Effector memory CD4-positive, alpha-beta T cell (primary cell): ENCODE data around the gene RAB25.
"Not testable (repeated sequence)": the region's sequence is repeated elsewhere in the genome, so short reads cannot be mapped to it uniquely, and the experiment has no call there.

Experiments used
- DNase-seq, 3 donors: peaks; one replicate each; pipeline ENCODE4 v3.0.0-alpha.2; 2020
- H3K27ac ChIP-seq: 2 replicates; pipeline ENCODE4 v1.7.0; 2013; ENCODE audit warnings: mild to moderate bottlenecking, low read length, moderate library complexity; ENCODE audit not compliant: insufficient read depth, poor library complexity, severe bottlenecking
- H3K27me3 ChIP-seq: replicated peaks from 2 replicates; pipeline ENCODE4 v1.7.0; 2013; ENCODE audit warnings: mild to moderate bottlenecking, low read length; ENCODE audit not compliant: insufficient read depth, control insufficient read depth, poor library complexity, severe bottlenecking
- H3K36me3 ChIP-seq: 2 replicates; pipeline ENCODE4 v1.7.0; 2013; ENCODE audit warnings: mild to moderate bottlenecking, low read length, moderate library complexity; ENCODE audit not compliant: control insufficient read depth, insufficient read depth
- H3K4me1 ChIP-seq: 2 replicates; pipeline ENCODE4 v1.7.0; 2013; ENCODE audit warnings: low read length, mild to moderate bottlenecking; ENCODE audit not compliant: control insufficient read depth, insufficient read depth, poor library complexity, severe bottlenecking
- H3K4me3 ChIP-seq: 2 replicates; pipeline ENCODE4 v1.7.0; 2013; ENCODE audit warnings: low read length, low read depth, mild to moderate bottlenecking; ENCODE audit not compliant: insufficient read depth, poor library complexity, severe bottlenecking
- H3K9me3 ChIP-seq: 2 replicates; pipeline ENCODE4 v1.7.0; 2013; ENCODE audit warnings: mild to moderate bottlenecking, low read length, moderate library complexity; ENCODE audit not compliant: control insufficient read depth

RAB25 gene

GRCh38 chr1:156067262-156067661, 6.3 kb downstream of the RAB25 start:
- no peaks in the 10 kb centered on the region for H3K9me3 ChIP-seq
- H3K27ac ChIP-seq, result no peak overlapping the region

GRCh38 chr1:156069490-156070455, 8.8 kb downstream of the RAB25 start:
- no peak for DNase-seq
- Histone ChIP-seq H3K27me3 (no peaks in the 10 kb centered on the region), H3K4me3 (no peak overlapping the region), H3K4me1 (no peaks in the 10 kb centered on the region), H3K9me3 (no peaks in the 10 kb centered on the region), H3K27ac (no peak overlapping the region), H3K36me3 (no peaks in the 10 kb centered on the region)

More at GRCh38 chr1:156067262-156067661, 6.3 kb downstream of the RAB25 start:
- DNase-seq, result no peak
- Histone ChIP-seq H3K4me1 (no peaks in the 10 kb centered on the region), H3K36me3 (no peaks in the 10 kb centered on the region), H3K27me3 (no peaks in the 10 kb centered on the region), H3K4me3 (no peak overlapping the region)

- DNase-seq, result no peak
- no peaks in the 10 kb centered on the region for H3K9me3 ChIP-seq
- H3K27ac ChIP-seq, result no peak overlapping the region
- H3K4me1 ChIP-seq, result no peaks in the 10 kb centered on the region
- H3K36me3 ChIP-seq, result no peaks in the 10 kb centered on the region
- H3K4me3 ChIP-seq, result no peak overlapping the region
- H3K27me3 ChIP-seq, result no peaks in the 10 kb centered on the region
Measured at GRCh38 chr1:156070548-156070947, 9.6 kb downstream of the RAB25 start.

- not testable (repeated sequence) for H3K4me3 ChIP-seq, DNase-seq, H3K36me3 ChIP-seq, H3K4me1 ChIP-seq, H3K27me3 ChIP-seq, H3K27ac ChIP-seq, H3K9me3 ChIP-seq
Measured at GRCh38 chr1:156071332-156071816, 10.4 kb downstream of the RAB25 start.

GRCh38 chr1:156072251-156072650, 11.3 kb downstream of the RAB25 start:
- Histone ChIP-seq H3K27me3 (no peaks in the 10 kb centered on the region), H3K36me3 (no peaks in the 10 kb centered on the region), H3K9me3 (no peaks in the 10 kb centered on the region), H3K27ac (no peak overlapping the region), H3K4me3 (no peak overlapping the region), H3K4me1 (no peaks in the 10 kb centered on the region)
- no peak for DNase-seq

GRCh38 chr1:156073110-156073687, 12.2 kb downstream of the RAB25 start:
- Histone ChIP-seq H3K27me3 (no peaks in the 10 kb centered on the region), H3K36me3 (no peaks in the 10 kb centered on the region), H3K4me3 (no peak overlapping the region), H3K9me3 (no peaks in the 10 kb centered on the region), H3K4me1 (no peaks in the 10 kb centered on the region), H3K27ac (no peak overlapping the region)
- DNase-seq, result no peak

GRCh38 chr1:156073740-156074139, 12.8 kb downstream of the RAB25 start:
- no peaks in the 10 kb centered on the region for H3K4me1 ChIP-seq
- H3K36me3 ChIP-seq, result no peaks in the 10 kb centered on the region
- DNase-seq, result no peak

GRCh38 chr1:156074661-156075060, 13.7 kb downstream of the RAB25 start:
- H3K9me3 ChIP-seq, result no peaks in the 10 kb centered on the region
- H3K4me3 ChIP-seq, result no peak overlapping the region
- no peaks in the 10 kb centered on the region for H3K36me3 ChIP-seq
- H3K4me1 ChIP-seq, result no peaks in the 10 kb centered on the region
- H3K27ac ChIP-seq, result no peak overlapping the region
- no peaks in the 10 kb centered on the region for H3K27me3 ChIP-seq
- no peak for DNase-seq

More at GRCh38 chr1:156073740-156074139, 12.8 kb downstream of the RAB25 start:
- no peak overlapping the region for H3K27ac ChIP-seq
- no peaks in the 10 kb centered on the region for H3K9me3 ChIP-seq
- no peaks in the 10 kb centered on the region for H3K27me3 ChIP-seq
- H3K4me3 ChIP-seq, result no peak overlapping the region

GRCh38 chr1:156075162-156075561, 14.2 kb downstream of the RAB25 start:
- H3K4me1 ChIP-seq, result no peaks in the 10 kb centered on the region
- DNase-seq, result no peak
- no peaks in the 10 kb centered on the region for H3K36me3 ChIP-seq
- no peak overlapping the region for H3K4me3 ChIP-seq
- H3K9me3 ChIP-seq, result no peaks in the 10 kb centered on the region
- no peak overlapping the region for H3K27ac ChIP-seq
- H3K27me3 ChIP-seq, result no peaks in the 10 kb centered on the region

- no peaks in the 10 kb centered on the region for H3K4me1 ChIP-seq
- no peak for DNase-seq
- H3K9me3 ChIP-seq, result no peaks in the 10 kb centered on the region
- no peaks in the 10 kb centered on the region for H3K27me3 ChIP-seq
- H3K27ac ChIP-seq, result no peak overlapping the region
- H3K4me3 ChIP-seq, result no peak overlapping the region
- no peaks in the 10 kb centered on the region for H3K36me3 ChIP-seq
Measured at GRCh38 chr1:156075775-156076204, 14.8 kb downstream of the RAB25 start.
